Measurements from ENCODE around the gene PPM1L.
A peak's percentile ranks its signal among the peaks of the same experiment; 100 is the strongest.

The PPM1L gene

GRCh38 chr3:160778480-160778879 lies 22.4 kb downstream of the PPM1L start:
- peak in 1 of 2 donors; percentile 34 for ATAC-seq (replicated peaks)
- Mint-ChIP-seq H3K36me3 (no peaks in the 10 kb centered on the region), H3K4me3 (no peak overlapping the region), H3K27me3 (no peaks in the 10 kb centered on the region), H3K9me3 (no peaks in the 10 kb centered on the region), H3K27ac (no peak overlapping the region), H3K4me1 (peaks cover 16 to 38% of the 10 kb centered on the region in 2 donors)
- no peak for DNase-seq

- Mint-ChIP-seq H3K4me3 (no peak overlapping the region), H3K4me1 (peaks cover 10 to 33% of the 10 kb centered on the region in 2 donors), H3K27ac (no peak overlapping the region), H3K9me3 (no peaks in the 10 kb centered on the region), H3K27me3 (no peaks in the 10 kb centered on the region), H3K36me3 (no peaks in the 10 kb centered on the region)
- ATAC-seq (replicated peaks) (no peak), DNase-seq (no peak)
These were observed 23.0 kb downstream of the PPM1L start for GRCh38 chr3:160779040-160779439.

GRCh38 chr3:160780245-160780644 lies 24.2 kb downstream of the PPM1L start:
- H3K4me1 Mint-ChIP-seq = peaks cover 9 to 24% of the 10 kb centered on the region in 2 donors
- H3K9me3 Mint-ChIP-seq = no peaks in the 10 kb centered on the region
- peak; percentile 34 to 46 for ATAC-seq (replicated peaks)
- DNase-seq = no peak
- H3K27ac Mint-ChIP-seq = no peak overlapping the region
- no peaks in the 10 kb centered on the region for H3K27me3 Mint-ChIP-seq
- H3K36me3 Mint-ChIP-seq = no peaks in the 10 kb centered on the region
- no peak overlapping the region for H3K4me3 Mint-ChIP-seq

DNA sequence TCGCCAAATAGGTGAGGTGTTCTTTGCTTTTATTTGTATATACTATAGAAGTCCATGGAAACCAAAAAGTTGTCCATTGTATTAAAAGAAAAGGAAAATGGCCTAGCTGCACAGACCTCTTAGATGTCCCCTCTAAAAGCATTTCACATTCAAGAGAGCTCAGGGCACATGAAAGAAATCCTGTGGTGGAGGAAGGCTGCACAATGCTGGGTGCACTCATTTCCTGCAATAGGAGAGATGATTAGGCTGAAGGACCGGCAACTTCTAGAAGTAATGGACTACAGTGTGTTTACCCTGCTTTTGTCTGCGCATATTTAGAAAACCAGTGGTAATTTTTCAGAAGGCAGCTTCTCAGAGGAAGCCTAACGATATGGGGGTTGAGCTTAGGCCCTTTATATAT lies 25.4 kb downstream of the PPM1L start:
- Mint-ChIP-seq H3K4me1 (peaks cover 9 to 24% of the 10 kb centered on the region in 2 donors), H3K36me3 (peaks cover 0 to 4% of the 10 kb centered on the region in 2 donors), H3K9me3 (peaks cover 0 to 1% of the 10 kb centered on the region in 2 donors), H3K27me3 (no peaks in the 10 kb centered on the region), H3K27ac (no peak overlapping the region), H3K4me3 (no peak overlapping the region)
- ATAC-seq (replicated peaks) = no peak
- no peak for DNase-seq

DNA sequence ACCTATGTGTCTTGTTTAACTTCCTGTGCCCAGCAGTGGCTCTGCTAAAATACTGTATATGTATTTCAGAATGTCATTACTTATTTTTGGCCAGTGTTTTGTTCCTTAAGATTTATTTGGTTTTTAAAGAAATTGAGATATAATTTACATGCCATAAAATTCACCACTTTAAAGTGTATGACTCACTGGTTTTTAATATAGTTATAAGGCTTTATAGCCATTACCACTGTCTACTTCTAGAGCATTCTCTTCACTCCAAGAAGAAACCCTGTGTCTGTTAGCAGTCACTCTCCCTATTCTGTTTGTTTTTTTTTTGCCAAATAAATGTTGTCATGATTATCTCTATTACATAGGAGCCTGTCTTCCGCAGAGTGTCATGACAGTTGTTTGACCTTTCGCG lies 25.8 kb downstream of the PPM1L start:
- DNase-seq = no peak
- Mint-ChIP-seq H3K4me3 (no peak overlapping the region), H3K4me1 (peaks cover 9 to 24% of the 10 kb centered on the region in 2 donors), H3K36me3 (peaks cover 0 to 4% of the 10 kb centered on the region in 2 donors), H3K27me3 (no peaks in the 10 kb centered on the region), H3K9me3 (peaks cover 0 to 4% of the 10 kb centered on the region in 2 donors), H3K27ac (no peak overlapping the region)
- no peak for ATAC-seq (replicated peaks)

DNA sequence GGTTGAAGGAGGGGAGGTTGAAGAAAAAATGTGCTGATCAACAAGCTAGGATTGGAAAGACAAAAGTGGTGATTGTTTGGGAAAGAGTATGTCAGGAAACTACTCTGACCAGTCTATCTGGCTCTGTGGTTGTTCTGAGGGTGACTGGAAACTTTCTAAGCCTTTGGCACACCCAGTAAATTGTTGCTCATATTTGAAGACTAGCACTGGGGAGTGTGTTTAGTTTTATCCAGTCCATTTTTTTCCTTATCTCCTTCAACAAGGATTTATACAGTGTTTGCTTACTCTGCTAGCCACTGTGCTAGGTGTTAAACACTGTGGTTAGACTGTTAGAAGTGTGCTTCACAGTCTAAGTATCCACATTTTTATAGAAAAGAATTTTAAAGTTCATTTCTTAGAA lies 28.8 kb downstream of the PPM1L start:
- DNase-seq (no peak), ATAC-seq (replicated peaks) (no peak)
- peaks cover 4 to 8% of the 10 kb centered on the region in 2 donors for H3K4me1 Mint-ChIP-seq
- no peaks in the 10 kb centered on the region for H3K27me3 Mint-ChIP-seq
- H3K4me3 Mint-ChIP-seq = no peak overlapping the region
- peaks cover 0 to 6% of the 10 kb centered on the region in 2 donors for H3K36me3 Mint-ChIP-seq
- H3K9me3 Mint-ChIP-seq = peaks cover 6 to 9% of the 10 kb centered on the region in 2 donors
- no peak overlapping the region for H3K27ac Mint-ChIP-seq

GRCh38 chr3:160790726-160791125 lies 34.7 kb downstream of the PPM1L start:
- Mint-ChIP-seq H3K27me3 (peaks cover 0 to 4% of the 10 kb centered on the region in 2 donors), H3K4me3 (no peak overlapping the region), H3K4me1 (no peaks in the 10 kb centered on the region), H3K9me3 (peaks cover 6 to 9% of the 10 kb centered on the region in 2 donors), H3K27ac (no peak overlapping the region), H3K36me3 (peaks cover 0 to 6% of the 10 kb centered on the region in 2 donors)
- DNase-seq = no peak
- ATAC-seq (replicated peaks) = no peak

DNA sequence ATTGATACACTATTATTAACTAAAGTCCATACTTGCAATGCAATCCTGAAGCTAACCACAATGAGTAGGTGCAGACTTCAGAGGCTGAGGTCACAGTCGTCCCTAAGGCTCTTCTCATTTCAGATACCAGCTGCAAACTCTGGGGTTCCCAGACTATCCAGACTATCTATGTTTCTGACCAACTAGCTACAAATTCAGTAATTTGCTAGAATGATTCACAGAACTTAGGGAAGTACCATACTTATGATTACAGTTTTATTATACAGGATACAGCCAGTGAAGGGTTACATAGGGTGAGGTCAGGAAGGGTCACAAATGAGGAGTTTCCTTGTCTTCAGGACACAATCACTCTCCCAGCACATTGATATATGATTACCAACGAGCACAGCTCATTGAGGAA lies 36.5 kb downstream of the PPM1L start:
- H3K4me3 Mint-ChIP-seq = no peak overlapping the region
- peak; percentile 23 to 34 for ATAC-seq (replicated peaks)
- no peak for DNase-seq
- no peaks in the 10 kb centered on the region for H3K36me3 Mint-ChIP-seq
- no peaks in the 10 kb centered on the region for H3K4me1 Mint-ChIP-seq
- H3K27ac Mint-ChIP-seq = no peak overlapping the region
- H3K27me3 Mint-ChIP-seq = peaks cover 0 to 4% of the 10 kb centered on the region in 2 donors
- peaks cover 0 to 2% of the 10 kb centered on the region in 2 donors for H3K9me3 Mint-ChIP-seq

- Mint-ChIP-seq H3K4me1 (no peaks in the 10 kb centered on the region), H3K4me3 (no peak overlapping the region), H3K9me3 (no peaks in the 10 kb centered on the region), H3K27ac (no peak overlapping the region), H3K36me3 (no peaks in the 10 kb centered on the region), H3K27me3 (peaks cover 0 to 4% of the 10 kb centered on the region in 2 donors)
- DNase-seq (no peak), ATAC-seq (replicated peaks) (no peak)
These were observed 37.8 kb downstream of the PPM1L start for GRCh38 chr3:160793722-160794252.

DNA sequence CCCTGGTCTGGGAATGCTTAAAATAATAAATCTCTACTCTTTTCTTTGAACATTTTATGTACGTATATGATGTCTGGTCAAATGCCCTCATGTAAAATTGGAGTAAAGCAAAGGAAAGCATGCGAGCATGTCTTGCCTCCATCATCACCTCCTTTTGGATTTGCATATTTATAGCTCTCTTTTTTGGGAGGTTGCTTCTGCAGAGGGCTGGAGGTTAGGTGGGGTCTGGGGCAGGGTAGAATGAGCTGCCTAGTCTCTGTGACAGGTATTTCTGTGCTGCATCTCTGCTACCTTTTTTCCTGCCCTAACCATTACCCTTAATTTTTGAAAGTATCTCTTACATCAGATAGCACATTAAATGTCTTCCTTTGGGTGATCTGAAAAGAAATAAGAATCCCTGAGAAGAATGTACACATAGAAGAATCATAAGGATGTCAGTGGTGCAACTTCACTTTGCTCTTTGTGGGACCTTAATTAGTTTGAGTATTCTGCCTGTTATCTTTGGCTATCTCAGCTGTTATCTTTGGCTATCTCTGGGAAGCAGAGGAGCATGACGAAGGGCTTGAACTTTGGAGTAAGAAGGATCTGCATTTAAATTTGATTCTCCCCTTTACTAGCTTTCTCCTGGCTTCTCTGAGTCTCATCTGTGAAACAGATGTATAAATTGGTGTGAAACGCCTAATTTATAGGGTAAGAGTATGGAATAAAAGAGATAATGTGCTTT lies 40.2 kb downstream of the PPM1L start:
- Mint-ChIP-seq H3K4me3 (no peak overlapping the region), H3K27ac (no peak overlapping the region), H3K9me3 (no peaks in the 10 kb centered on the region), H3K4me1 (no peaks in the 10 kb centered on the region), H3K36me3 (no peaks in the 10 kb centered on the region), H3K27me3 (no peaks in the 10 kb centered on the region)
- ATAC-seq (replicated peaks) = no peak
- no peak for DNase-seq

DNA sequence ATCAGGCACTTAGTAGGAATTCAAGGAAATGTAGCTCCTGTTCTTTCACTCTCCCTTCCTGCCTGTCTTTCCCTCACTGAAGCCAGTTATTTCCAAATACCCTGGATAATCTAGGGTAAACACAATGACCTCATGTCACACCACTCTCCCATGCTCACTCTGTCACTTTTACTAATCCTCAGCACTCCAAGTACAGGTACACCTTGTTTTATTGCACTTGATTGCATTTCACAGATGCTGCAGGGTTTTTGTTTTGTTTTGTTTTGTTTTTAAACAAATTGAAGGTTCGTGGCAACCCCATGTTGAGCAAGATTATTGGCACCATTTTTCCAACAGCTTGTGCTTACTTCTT lies 40.8 kb downstream of the PPM1L start:
- no peak overlapping the region for H3K27ac Mint-ChIP-seq
- H3K36me3 Mint-ChIP-seq = no peaks in the 10 kb centered on the region
- no peaks in the 10 kb centered on the region for H3K9me3 Mint-ChIP-seq
- no peak overlapping the region for H3K4me3 Mint-ChIP-seq
- ATAC-seq (replicated peaks) = no peak
- DNase-seq = no peak
- H3K27me3 Mint-ChIP-seq = no peaks in the 10 kb centered on the region
- H3K4me1 Mint-ChIP-seq = peaks cover under 1 to 2% of the 10 kb centered on the region in 2 donors

GRCh38 chr3:160797356-160797755 lies 41.3 kb downstream of the PPM1L start:
- H3K4me1 Mint-ChIP-seq = peaks cover 6 to 7% of the 10 kb centered on the region in 2 donors

GRCh38 chr3:160801386-160802118 lies 45.5 kb downstream of the PPM1L start:
- DNase-seq = peak; percentile 17

More at GRCh38 chr3:160797356-160797755, 41.3 kb downstream of the PPM1L start:
- Mint-ChIP-seq H3K36me3 (no peaks in the 10 kb centered on the region), H3K27ac (no peak overlapping the region), H3K4me3 (no peak overlapping the region), H3K9me3 (no peaks in the 10 kb centered on the region), H3K27me3 (no peaks in the 10 kb centered on the region)
- DNase-seq = no peak
- ATAC-seq (replicated peaks) = no peak

DNA sequence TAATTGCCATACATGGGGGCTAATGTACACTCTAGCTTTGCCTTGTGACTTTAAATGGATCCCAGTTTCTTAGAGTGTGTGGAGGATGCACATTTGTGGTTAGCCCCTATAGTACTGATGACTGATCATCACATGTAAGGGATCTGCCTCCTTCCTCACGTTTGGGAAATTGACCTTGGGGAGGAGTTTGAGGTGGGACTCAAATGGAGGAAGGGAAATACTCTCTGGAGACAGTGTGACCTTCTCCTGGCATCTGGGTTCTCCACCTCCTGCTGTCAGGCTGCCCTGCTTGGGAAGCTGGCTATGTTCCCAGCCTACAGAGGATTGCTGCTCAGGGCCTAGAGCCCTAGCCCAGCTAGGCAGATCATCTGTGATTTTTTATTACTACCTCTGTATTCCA lies 48.7 kb downstream of the PPM1L start:
- no peak for DNase-seq
- H3K27ac Mint-ChIP-seq = no peak overlapping the region
- peaks cover 8 to 10% of the 10 kb centered on the region in 2 donors for H3K4me1 Mint-ChIP-seq
- no peaks in the 10 kb centered on the region for H3K9me3 Mint-ChIP-seq
- H3K27me3 Mint-ChIP-seq = no peaks in the 10 kb centered on the region
- H3K4me3 Mint-ChIP-seq = no peak overlapping the region
- no peak for ATAC-seq (replicated peaks)
- no peaks in the 10 kb centered on the region for H3K36me3 Mint-ChIP-seq

More at GRCh38 chr3:160801386-160802118, 45.5 kb downstream of the PPM1L start:
- Mint-ChIP-seq H3K27ac (peak overlapping the region; percentile 60), H3K36me3 (no peaks in the 10 kb centered on the region), H3K4me1 (peaks cover 6 to 7% of the 10 kb centered on the region in 2 donors), H3K4me3 (peak overlapping the region; percentile 1 to 44), H3K27me3 (no peaks in the 10 kb centered on the region), H3K9me3 (no peaks in the 10 kb centered on the region)
- peak; percentile 87 to 90 for ATAC-seq (replicated peaks)

DNA sequence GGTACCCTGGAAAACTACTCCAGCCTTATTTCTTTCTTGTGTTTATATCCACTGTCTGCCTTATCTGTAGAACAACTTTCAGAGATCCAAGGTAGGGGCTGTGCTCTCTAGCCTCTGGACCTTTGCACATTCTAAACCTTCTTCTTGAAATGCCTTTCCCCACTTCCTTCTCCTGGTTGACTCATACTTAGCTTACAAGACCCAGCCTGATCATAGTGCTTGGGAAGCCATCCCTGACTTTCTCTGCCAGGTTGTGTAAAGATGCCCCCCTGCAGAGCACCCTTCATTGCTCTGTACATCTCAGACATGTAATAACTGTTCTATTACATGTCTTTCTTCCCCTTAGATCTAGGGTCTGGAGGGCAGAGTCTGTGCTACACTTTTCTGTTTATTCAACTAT lies 50.1 kb downstream of the PPM1L start:
- peaks cover 8 to 16% of the 10 kb centered on the region in 2 donors for H3K4me1 Mint-ChIP-seq
- H3K27me3 Mint-ChIP-seq = no peaks in the 10 kb centered on the region
- ATAC-seq (replicated peaks) = no peak
- no peak for DNase-seq
- H3K4me3 Mint-ChIP-seq = no peak overlapping the region
- no peaks in the 10 kb centered on the region for H3K36me3 Mint-ChIP-seq
- H3K27ac Mint-ChIP-seq = no peak overlapping the region
- H3K9me3 Mint-ChIP-seq = no peaks in the 10 kb centered on the region

Measured in stimulated activated naive B cell treated with anti-CD40 and anti-IgM and Interleukin-4, amounts not matched to agents 10 μg/mL and 1 μg/mL and 100 μg/mL, for 72 hours (primary cell).